Measurements from ENCODE around the gene PIGK.

DNA sequence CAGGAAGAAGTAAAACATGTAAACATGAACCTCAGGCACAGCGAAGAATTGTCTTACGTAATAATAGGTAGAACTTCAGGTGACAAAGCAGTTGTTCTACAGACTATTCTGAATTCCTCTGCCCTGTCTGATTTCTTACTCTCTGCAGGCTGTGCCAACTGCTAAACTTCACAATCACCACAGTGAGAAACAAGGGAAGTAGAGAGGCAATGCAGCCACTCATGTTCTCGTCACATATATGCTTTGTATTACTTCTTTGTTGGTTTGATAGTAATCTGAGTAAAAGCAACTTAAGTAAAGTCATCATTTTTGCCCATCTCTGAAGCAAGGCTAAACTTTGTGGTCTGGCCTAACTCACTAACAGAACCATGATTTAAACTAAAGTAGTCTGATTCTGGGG is 21.9 kb downstream of the PIGK start:
- TF ChIP-seq EP300 (IDR thresholded peaks at IDR 0.05; ENCODE audit: low read depth) (no peak), POLR2A (IDR thresholded peaks at IDR 0.05) (no peak), POLR2AphosphoS5 (IDR thresholded peaks at IDR 0.05) (no peak)
- TF ChIP-seq, protein P1, sequence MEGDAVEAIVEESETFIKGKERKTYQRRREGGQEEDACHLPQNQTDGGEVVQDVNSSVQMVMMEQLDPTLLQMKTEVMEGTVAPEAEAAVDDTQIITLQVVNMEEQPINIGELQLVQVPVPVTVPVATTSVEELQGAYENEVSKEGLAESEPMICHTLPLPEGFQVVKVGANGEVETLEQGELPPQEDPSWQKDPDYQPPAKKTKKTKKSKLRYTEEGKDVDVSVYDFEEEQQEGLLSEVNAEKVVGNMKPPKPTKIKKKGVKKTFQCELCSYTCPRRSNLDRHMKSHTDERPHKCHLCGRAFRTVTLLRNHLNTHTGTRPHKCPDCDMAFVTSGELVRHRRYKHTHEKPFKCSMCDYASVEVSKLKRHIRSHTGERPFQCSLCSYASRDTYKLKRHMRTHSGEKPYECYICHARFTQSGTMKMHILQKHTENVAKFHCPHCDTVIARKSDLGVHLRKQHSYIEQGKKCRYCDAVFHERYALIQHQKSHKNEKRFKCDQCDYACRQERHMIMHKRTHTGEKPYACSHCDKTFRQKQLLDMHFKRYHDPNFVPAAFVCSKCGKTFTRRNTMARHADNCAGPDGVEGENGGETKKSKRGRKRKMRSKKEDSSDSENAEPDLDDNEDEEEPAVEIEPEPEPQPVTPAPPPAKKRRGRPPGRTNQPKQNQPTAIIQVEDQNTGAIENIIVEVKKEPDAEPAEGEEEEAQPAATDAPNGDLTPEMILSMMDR (IDR thresholded peaks at IDR 0.05), result no peak
